Measurements from ENCODE around the gene CACNA1S.

GRCh38 chr1:201145132-201145531 is 32.9 kb upstream of the CACNA1S start:
- TF ChIP-seq EZH2 (IDR thresholded peaks at IDR 0.05; ENCODE audit: insufficient read depth, low read length) (no peak), CTCF (IDR thresholded peaks at IDR 0.05; ENCODE audit: insufficient read depth, low read depth, low read length) (no peak)

All from astrocyte (in vitro differentiated cells and primary cell).